SIG-M5 treated with dmso at 0.1 percent for 504 hours (cell line): ENCODE results near the gene SLC66A3.

Experiments
- DNase-seq: peaks from one replicate; lab custom pipeline; 2025; ENCODE audit not compliant: unreplicated experiment; lab: John Stamatoyannopoulos, UW

The SLC66A3 gene

GRCh38 chr2:11213090-11213638 is 57.9 kb downstream of the SLC66A3 start:
- no peak for DNase-seq

GRCh38 chr2:11213975-11214374 is 58.7 kb downstream of the SLC66A3 start:
- DNase-seq, result no peak

GRCh38 chr2:11214770-11215169 is 59.5 kb downstream of the SLC66A3 start:
- no peak for DNase-seq

GRCh38 chr2:11215407-11215806 is 60.1 kb downstream of the SLC66A3 start:
- DNase-seq, result no peak

- no peak for DNase-seq
These were observed 65.2 kb downstream of the SLC66A3 start for GRCh38 chr2:11220445-11220844.

GRCh38 chr2:11222845-11223244 is 67.6 kb downstream of the SLC66A3 start:
- no peak for DNase-seq

- DNase-seq, result peak; percentile 36
These were observed 69.6 kb downstream of the SLC66A3 start for GRCh38 chr2:11224887-11225286.

- no peak for DNase-seq
These were observed 72.3 kb downstream of the SLC66A3 start for GRCh38 chr2:11227595-11227994.
